Fibroblast of lung (primary cell): Measurements from ENCODE around the gene FHIT. TPM values are rescaled to one million over a fixed set of nuclear protein-coding genes. Genes with fewer than 3 reads are reported as not detected.

Experiments used
- DNase-seq, 2 donors: peaks; one replicate each; pipeline versions ENCODE4 v3.0.0 to v3.0.0-alpha.2; 2010; ENCODE audit warnings: low read depth in 2 of 2
- H2AFZ ChIP-seq: 2 replicates; pipeline ENCODE4 v1.5.1; 2012; ENCODE audit warnings: low read length, control low read depth, inconsistent platforms
- H3K27ac ChIP-seq: 2 replicates; pipeline ENCODE4 v1.5.1; 2011; ENCODE audit warnings: low read length, control low read depth; ENCODE audit not compliant: insufficient read depth
- H3K27me3 ChIP-seq: 2 replicates; pipeline ENCODE4 v1.5.1; 2011; ENCODE audit warnings: mild to moderate bottlenecking, low read length; ENCODE audit not compliant: control insufficient read depth, insufficient read depth
- H3K36me3 ChIP-seq: 2 replicates; pipeline ENCODE4 v1.5.1; 2011; ENCODE audit warnings: low read length; ENCODE audit not compliant: control insufficient read depth, insufficient read depth
- H3K4me1 ChIP-seq: 2 replicates; pipeline ENCODE4 v1.5.1; 2011; ENCODE audit warnings: low read length; ENCODE audit not compliant: control insufficient read depth, insufficient read depth; ENCODE audit errors: extremely low read depth
- H3K4me2 ChIP-seq: 2 replicates; pipeline ENCODE4 v1.5.1; 2011; ENCODE audit warnings: low read length, control low read depth; ENCODE audit not compliant: insufficient read depth; ENCODE audit errors: extremely low read depth
- H3K4me3 ChIP-seq, 4 experiments: fragments of 200-600 bp in 1 of 4; sonication (generic) in 1 of 4; replicated peaks in 1 of 4; 2 replicates each; pipeline ENCODE4 v1.5.1; 2011 to 2016; ENCODE audit warnings: low read length in 4 of 4, low read depth in 3 of 4, mild to moderate bottlenecking in 3 of 4, control low read depth in 2 of 4, inconsistent platforms in 1 of 4, mixed read lengths in 1 of 4; ENCODE audit not compliant: insufficient read depth in 1 of 4; ENCODE audit errors: control extremely low read depth in 1 of 4
- H3K79me2 ChIP-seq: 2 replicates; pipeline ENCODE4 v1.5.1; 2012; ENCODE audit warnings: mild to moderate bottlenecking, low read length, inconsistent platforms; ENCODE audit not compliant: control insufficient read depth, insufficient read depth
- H3K9ac ChIP-seq: 2 replicates; pipeline ENCODE4 v1.5.1; 2011; ENCODE audit warnings: mild to moderate bottlenecking, low read length, control low read depth; ENCODE audit not compliant: insufficient read depth
- H3K9me3 ChIP-seq: 2 replicates; pipeline ENCODE4 v1.5.1; 2012; ENCODE audit warnings: low read depth, low read length; ENCODE audit not compliant: control insufficient read depth, insufficient read depth
- H4K20me1 ChIP-seq: 2 replicates; pipeline ENCODE4 v1.5.1; 2011; ENCODE audit warnings: low read length; ENCODE audit not compliant: control insufficient read depth, insufficient read depth; ENCODE audit errors: extremely low read depth
- CTCF ChIP-seq, 2 donors: IDR thresholded peaks in 1 of 2; conservative IDR thresholded peaks in 1 of 2; 1 replicate in 1 of 2; 2 replicates in 1 of 2; pipeline ENCODE4 v1.5.1; 2011 to 2012; ENCODE audit warnings: low read length in 2 of 2, control low read depth in 1 of 2, inconsistent platforms in 1 of 2, low read depth in 1 of 2, mild to moderate bottlenecking in 1 of 2
- EZH2 ChIP-seq: IDR thresholded peaks from 2 replicates; pipeline ENCODE4 v1.5.1; 2012; ENCODE audit warnings: low read length, control low read depth, mild to moderate bottlenecking; ENCODE audit errors: missing control alignments
- polyA plus RNA-seq, 2 donors: library from polyadenylated mRNA; depleted of rRNA in 1 of 2; stranded (reverse) in 1 of 2; unstranded in 1 of 2; fragments of >200 nt; gene quantifications; 2 replicates each; pipeline ENCODE4 v1.2.1, GENCODE V29; 2011 to 2012; ENCODE audit warnings: missing spikeins in 1 of 2
- total RNA-seq: library from RNA; depleted of rRNA; stranded (reverse); fragments of >200 nt; gene quantifications from 2 replicates; pipeline ENCODE4 v1.2.1, GENCODE V29; 2014

The FHIT gene
- total and polyA plus RNA-seq, 2 donors (not counting 1 experiment from before 2014, with no cell fraction given), result 0.79 to 2.1 TPM

- H3K4me3 ChIP-seq, result no peak overlapping the region
- peaks cover 2% of the 10 kb centered on the region for H3K4me1 ChIP-seq
- peak; percentile 65 to 97 for DNase-seq
- no peaks in the 10 kb centered on the region for H3K27me3 ChIP-seq
- H3K9ac ChIP-seq, result no peak overlapping the region
- no peaks in the 10 kb centered on the region for H3K79me2 ChIP-seq
- no peak overlapping the region for H2AFZ ChIP-seq
- no peak for TF ChIP-seq CTCF (conservative IDR thresholded peaks at IDR 0.05 in 1 of 2, IDR thresholded peaks at IDR 0.05 in 1 of 2; ENCODE audit: low read depth in 1 of 2, low read length in 2 of 2)
- TF ChIP-seq EZH2, result no peak
- no peak overlapping the region for H3K4me2 ChIP-seq
- H3K36me3 ChIP-seq, result no peaks in the 10 kb centered on the region
- no peaks in the 10 kb centered on the region for H3K9me3 ChIP-seq
- H3K27ac ChIP-seq, result no peak overlapping the region
- H4K20me1 ChIP-seq, result no peaks in the 10 kb centered on the region
These were observed 947.1 kb downstream of the FHIT start for GRCh38 chr3:60304112-60304511.

- Histone ChIP-seq H3K4me3 (no peak overlapping the region), H3K36me3 (no peaks in the 10 kb centered on the region), H2AFZ (no peak overlapping the region), H3K4me2 (no peak overlapping the region), H3K79me2 (no peaks in the 10 kb centered on the region), H3K9me3 (no peaks in the 10 kb centered on the region), H3K27ac (no peak overlapping the region), H3K4me1 (peaks cover 2% of the 10 kb centered on the region), H4K20me1 (no peaks in the 10 kb centered on the region), H3K9ac (no peak overlapping the region), H3K27me3 (no peaks in the 10 kb centered on the region)
- peak; percentile 77 to 79 for DNase-seq
- no peak for TF ChIP-seq EZH2
- no peak for TF ChIP-seq CTCF (conservative IDR thresholded peaks at IDR 0.05 in 1 of 2, IDR thresholded peaks at IDR 0.05 in 1 of 2; ENCODE audit: low read depth in 1 of 2, low read length in 2 of 2)
These were observed 948.1 kb downstream of the FHIT start for GRCh38 chr3:60303160-60303559.

GRCh38 chr3:60301142-60301541 lies 950.1 kb downstream of the FHIT start:
- peak; percentile 80 to 97 for DNase-seq
- Histone ChIP-seq H3K4me1 (peaks cover 2% of the 10 kb centered on the region), H3K4me3 (no peak overlapping the region), H3K27ac (no peak overlapping the region), H3K4me2 (no peak overlapping the region), H3K36me3 (no peaks in the 10 kb centered on the region), H3K9me3 (no peaks in the 10 kb centered on the region), H2AFZ (no peak overlapping the region), H4K20me1 (no peaks in the 10 kb centered on the region), H3K27me3 (no peaks in the 10 kb centered on the region), H3K9ac (no peak overlapping the region), H3K79me2 (no peaks in the 10 kb centered on the region)
- TF ChIP-seq CTCF (conservative IDR thresholded peaks at IDR 0.05 in 1 of 2, IDR thresholded peaks at IDR 0.05 in 1 of 2; ENCODE audit: low read depth in 1 of 2, low read length in 2 of 2) (no peak), EZH2 (no peak)
